HepG2 (cell line): Measurements from ENCODE around the gene C10orf67. TPM values are rescaled to one million over a fixed set of nuclear protein-coding genes. Genes with fewer than 3 reads are reported as not detected.

Experiments
- ASH2L ChIP-seq: fragments of 300-600, 200-600 bp; sonication (generic); IDR thresholded peaks from 2 replicates; pipeline ENCODE4 v1.7.0; 2017; ENCODE audit warnings: low read depth, mild to moderate bottlenecking, moderate library complexity, mixed read lengths, low read length; ENCODE audit not compliant: insufficient read length
- CCAR2 ChIP-seq: fragments of 200-400 bp; formaldehyde crosslinking; optimal IDR thresholded peaks from 2 replicates; pipeline ENCODE3; 2018; ENCODE audit warnings: low read depth, mild to moderate bottlenecking, low read length, moderate library complexity
- CEBPG ChIP-seq: IDR thresholded peaks from 2 replicates; pipeline ENCODE4 v1.6.1; 2016
- ELK4 ChIP-seq: sonication (generic); formaldehyde crosslinking; IDR thresholded peaks from 2 replicates; pipeline ENCODE4 v1.9.0; 2021; ENCODE audit warnings: missing genetic modification reagents, borderline replicate concordance
- GATAD1 ChIP-seq: IDR thresholded peaks from 2 replicates; pipeline ENCODE4 v1.6.1; 2016; ENCODE audit warnings: missing genetic modification reagents, missing compliant biosample characterization
- GLMP ChIP-seq: sonication (generic); formaldehyde crosslinking; IDR thresholded peaks from 2 replicates; pipeline ENCODE4 v1.9.0; 2021; ENCODE audit warnings: missing genetic modification reagents, mild to moderate bottlenecking, borderline replicate concordance
- HCFC1 ChIP-seq: fragments of 150-350 bp; IDR thresholded peaks from 2 replicates; pipeline ENCODE4 v1.6.1; 2014; ENCODE audit warnings: low read depth, low read length
- HNF1B ChIP-seq: sonication (generic); formaldehyde crosslinking; IDR thresholded peaks from 2 replicates; pipeline ENCODE4 v1.5.1; 2020; ENCODE audit warnings: mild to moderate bottlenecking, moderate library complexity, missing genetic modification reagents
- KAT2B ChIP-seq: fragments of 150-350 bp; IDR thresholded peaks from 2 replicates; pipeline ENCODE4 v1.6.1; 2014; ENCODE audit warnings: low read depth, low read length, borderline replicate concordance
- MYNN ChIP-seq: sonication (generic); formaldehyde crosslinking; IDR thresholded peaks from 2 replicates; pipeline ENCODE4 v1.4.0; 2020; ENCODE audit warnings: mild to moderate bottlenecking, low read depth, missing genetic modification reagents
- NCOA2 ChIP-seq: sonication (generic); formaldehyde crosslinking; IDR thresholded peaks from 2 replicates; pipeline ENCODE4 v1.8.0; 2022; ENCODE audit warnings: inconsistent platforms
- SIX1 ChIP-seq: sonication (generic); formaldehyde crosslinking; IDR thresholded peaks from 2 replicates; pipeline ENCODE4 v1.4.0; 2020; ENCODE audit warnings: missing genetic modification reagents, borderline replicate concordance
- SIX4 ChIP-seq: sonication (generic); formaldehyde crosslinking; IDR thresholded peaks from 2 replicates; pipeline ENCODE4 v1.4.0; 2020; ENCODE audit warnings: missing genetic modification reagents
- SMC3 ChIP-seq: IDR thresholded peaks from 2 replicates; pipeline ENCODE4 v1.6.1; 2011; ENCODE audit warnings: low read length, improper control_type of control experiment
- TARDBP ChIP-seq: sonication (generic); formaldehyde crosslinking; IDR thresholded peaks from 2 replicates; pipeline ENCODE4 v1.8.0; 2022; ENCODE audit warnings: mild to moderate bottlenecking, missing genetic modification reagents
- TEAD2 ChIP-seq: sonication (generic); formaldehyde crosslinking; IDR thresholded peaks from 2 replicates; pipeline ENCODE4 v1.9.0; 2021; ENCODE audit warnings: missing genetic modification reagents
- TEAD3 ChIP-seq: optimal IDR thresholded peaks from 2 replicates; pipeline ENCODE3; 2016; ENCODE audit warnings: borderline replicate concordance
- TFDP1 ChIP-seq: IDR thresholded peaks from 2 replicates; pipeline ENCODE4 v1.6.1; 2016; ENCODE audit warnings: missing compliant biosample characterization, missing genetic modification reagents, borderline replicate concordance
- ZBTB20 ChIP-seq: sonication (generic); formaldehyde crosslinking; IDR thresholded peaks from 2 replicates; pipeline ENCODE4 v1.8.1; 2023; ENCODE audit warnings: missing genetic modification reagents, low read depth, mild to moderate bottlenecking, borderline replicate concordance
- ZBTB42 ChIP-seq: sonication (generic); formaldehyde crosslinking; IDR thresholded peaks from 2 replicates; pipeline ENCODE4 v1.5.0; 2020; ENCODE audit warnings: mild to moderate bottlenecking, missing genetic modification reagents
- ZFP36L1 ChIP-seq: sonication (generic); formaldehyde crosslinking; IDR thresholded peaks from 2 replicates; pipeline ENCODE4 v1.8.0; 2022; ENCODE audit warnings: mild to moderate bottlenecking, missing genetic modification reagents, moderate library complexity
- ZNF180 ChIP-seq: sonication (generic); formaldehyde crosslinking; IDR thresholded peaks from 2 replicates; pipeline ENCODE4 v1.4.0; 2020; ENCODE audit warnings: low read depth, missing genetic modification reagents, borderline replicate concordance
- ZNF24 ChIP-seq: fragments of 450-650 bp; IDR thresholded peaks from 2 replicates; pipeline ENCODE4 v1.6.1; 2017; ENCODE audit warnings: antibody characterized with exemption, mild to moderate bottlenecking
- ZNF275 ChIP-seq: sonication (generic); formaldehyde crosslinking; IDR thresholded peaks from 2 replicates; pipeline ENCODE4 v1.8.0; 2022; ENCODE audit warnings: missing genetic modification reagents, mild to moderate bottlenecking, inconsistent platforms, borderline replicate concordance
- ZNF331 ChIP-seq: sonication (generic); formaldehyde crosslinking; IDR thresholded peaks from 2 replicates; pipeline ENCODE4 v1.4.0; 2020; ENCODE audit warnings: missing genetic modification reagents
- ZNF816 ChIP-seq: sonication (generic); formaldehyde crosslinking; IDR thresholded peaks from 2 replicates; pipeline ENCODE4 v1.8.0; 2022; ENCODE audit warnings: missing genetic modification reagents, mild to moderate bottlenecking, borderline replicate concordance
- polyA plus RNA-seq, 8 experiments: library from polyadenylated mRNA; depleted of rRNA in 3 of 8; stranded (reverse) in 7 of 8; unstranded in 1 of 8; fragments of >200 nt; fragmentation: Illumina TruSeq in 4 of 8; extraction: Trizol in 4 of 8; gene quantifications; 2 replicates each; pipeline versions ENCODE4 v1.2.1 to v1.2.3, GENCODE V29; 2011 to 2016; ENCODE audit warnings: low read depth in 4 of 8, missing spikeins in 1 of 8, mixed read lengths in 1 of 8; ENCODE audit not compliant: insufficient read depth in 1 of 8
- total RNA-seq, 5 experiments: library from RNA; depleted of rRNA; stranded (reverse); fragments of >200 nt; fragmentation: Illumina TruSeq; extraction: Trizol; gene quantifications; 2 replicates each; pipeline ENCODE4 v1.2.3, GENCODE V29; 2016; ENCODE audit warnings: low read depth in 1 of 5

The C10orf67 gene
- total and polyA plus RNA-seq, 2 of the 13 experiments (the other 11 are each of a cell fraction or from before 2014, with no cell fraction given), result not detected

GRCh38 chr10:23338155-23338828 is 6.3 kb downstream of the C10orf67 start (continued):
- TF ChIP-seq ZNF180 (CRISPR knock-in tag), result no peak
- peak; percentile 6 for TF ChIP-seq TEAD3
- no peak for TF ChIP-seq TEAD2 (CRISPR knock-in tag)
- no peak for TF ChIP-seq GLMP (CRISPR knock-in tag)
- TF ChIP-seq TFDP1 (CRISPR knock-in tag), result no peak
- peak; percentile 69 for TF ChIP-seq ZNF331
- no peak for TF ChIP-seq ZNF24
- no peak for TF ChIP-seq SIX4 (CRISPR knock-in tag)
- peak; percentile 32; the same call in 1 of the 2 replicates for TF ChIP-seq KAT2B
- TF ChIP-seq SIX1, result no peak
- no peak for TF ChIP-seq HNF1B (CRISPR knock-in tag)
- no peak for TF ChIP-seq HCFC1
- no peak for TF ChIP-seq ZBTB42
- peak; percentile 54 for TF ChIP-seq SMC3
- TF ChIP-seq ZFP36L1 (CRISPR knock-in tag), result no peak
- TF ChIP-seq NCOA2 (CRISPR knock-in tag), result no peak
- no peak for TF ChIP-seq CCAR2
- no peak for TF ChIP-seq TARDBP (CRISPR knock-in tag)
- TF ChIP-seq MYNN, result no peak
- no peak for TF ChIP-seq ZNF816
- TF ChIP-seq ZNF275 (CRISPR knock-in tag), result no peak
- no peak for TF ChIP-seq CEBPG
- 0 out of 2 replicates have a peak, but pooled peaks have one; percentile 25 for TF ChIP-seq GATAD1 (CRISPR knock-in tag)
- no peak for TF ChIP-seq ELK4 (CRISPR knock-in tag)
- no peak for TF ChIP-seq ZBTB20
- TF ChIP-seq ASH2L, result no peak
